Measurements from ENCODE around the gene BFSP1. TPM values are rescaled to one million over a fixed set of nuclear protein-coding genes. Genes with fewer than 3 reads are reported as not detected.

The BFSP1 gene
- total RNA-seq, 1 donor from 2014 or later = 3.5 TPM

DNA sequence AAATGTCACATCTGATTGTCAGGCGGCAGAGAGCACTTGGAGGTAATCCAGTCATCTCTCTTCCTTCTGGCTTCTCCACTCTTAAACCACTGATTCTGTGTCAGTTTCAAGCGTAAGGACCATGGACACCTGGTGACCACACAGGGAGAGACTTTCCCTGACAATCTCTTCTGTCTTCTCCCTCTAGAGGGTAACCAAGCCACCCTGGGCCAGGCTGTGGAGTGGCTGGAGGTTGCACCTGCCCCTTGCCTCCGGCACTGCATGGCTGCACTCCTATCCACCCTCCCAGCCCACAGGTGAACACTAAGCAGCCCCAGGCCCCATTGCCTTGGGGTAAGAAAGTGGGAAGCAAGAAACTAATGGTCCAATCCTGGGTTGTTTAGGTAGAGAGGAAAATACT lies 78.7 kb downstream of the BFSP1 start:
- no peaks in the 10 kb centered on the region for H3K4me1 Mint-ChIP-seq (ENCODE audit: unreplicated experiment)
- TF ChIP-seq CTCF (IDR thresholded peaks at IDR 0.05; ENCODE audit: unreplicated experiment) = no peak
- no peak overlapping the region for H3K27ac Mint-ChIP-seq (ENCODE audit: unreplicated experiment)
- no peaks in the 10 kb centered on the region for H3K36me3 Mint-ChIP-seq (ENCODE audit: low read depth, unreplicated experiment)
- no peak for DNase-seq (ENCODE audit: low spot score)
- no peaks in the 10 kb centered on the region for H3K27me3 Mint-ChIP-seq (ENCODE audit: unreplicated experiment)
- H3K9me3 Mint-ChIP-seq (ENCODE audit: unreplicated experiment) = no peaks in the 10 kb centered on the region
- H3K4me3 Mint-ChIP-seq (ENCODE audit: unreplicated experiment) = no peak overlapping the region

- no peak for DNase-seq (ENCODE audit: low spot score)
- Mint-ChIP-seq H3K9me3 (ENCODE audit: unreplicated experiment) (no peaks in the 10 kb centered on the region), H3K36me3 (ENCODE audit: low read depth, unreplicated experiment) (no peaks in the 10 kb centered on the region), H3K4me3 (ENCODE audit: unreplicated experiment) (no peak overlapping the region), H3K4me1 (ENCODE audit: unreplicated experiment) (no peaks in the 10 kb centered on the region), H3K27me3 (ENCODE audit: unreplicated experiment) (no peaks in the 10 kb centered on the region), H3K27ac (ENCODE audit: unreplicated experiment) (no peak overlapping the region)
- no peak for TF ChIP-seq CTCF (IDR thresholded peaks at IDR 0.05; ENCODE audit: unreplicated experiment)
Observed at GRCh38 chr20:17449031-17449430, 82.1 kb downstream of the BFSP1 start.

GRCh38 chr20:17448071-17448470 lies 83.1 kb downstream of the BFSP1 start:
- no peak overlapping the region for H3K27ac Mint-ChIP-seq (ENCODE audit: unreplicated experiment)
- H3K4me3 Mint-ChIP-seq (ENCODE audit: unreplicated experiment) = no peak overlapping the region
- no peaks in the 10 kb centered on the region for H3K9me3 Mint-ChIP-seq (ENCODE audit: unreplicated experiment)
- no peaks in the 10 kb centered on the region for H3K36me3 Mint-ChIP-seq (ENCODE audit: low read depth, unreplicated experiment)
- no peaks in the 10 kb centered on the region for H3K4me1 Mint-ChIP-seq (ENCODE audit: unreplicated experiment)
- no peak for DNase-seq (ENCODE audit: low spot score)
- H3K27me3 Mint-ChIP-seq (ENCODE audit: unreplicated experiment) = no peaks in the 10 kb centered on the region
- TF ChIP-seq CTCF (IDR thresholded peaks at IDR 0.05; ENCODE audit: unreplicated experiment) = no peak

- no peak overlapping the region for H3K27ac Mint-ChIP-seq (ENCODE audit: unreplicated experiment)
- no peaks in the 10 kb centered on the region for H3K4me1 Mint-ChIP-seq (ENCODE audit: unreplicated experiment)
- H3K9me3 Mint-ChIP-seq (ENCODE audit: unreplicated experiment) = no peaks in the 10 kb centered on the region
- no peak overlapping the region for H3K4me3 Mint-ChIP-seq (ENCODE audit: unreplicated experiment)
- no peaks in the 10 kb centered on the region for H3K27me3 Mint-ChIP-seq (ENCODE audit: unreplicated experiment)
- no peaks in the 10 kb centered on the region for H3K36me3 Mint-ChIP-seq (ENCODE audit: low read depth, unreplicated experiment)
- TF ChIP-seq CTCF (IDR thresholded peaks at IDR 0.05; ENCODE audit: unreplicated experiment) = no peak
- no peak for DNase-seq (ENCODE audit: low spot score)
Observed at GRCh38 chr20:17446171-17446570, 85.0 kb downstream of the BFSP1 start.

- Mint-ChIP-seq H3K27me3 (ENCODE audit: unreplicated experiment) (no peaks in the 10 kb centered on the region), H3K9me3 (ENCODE audit: unreplicated experiment) (no peaks in the 10 kb centered on the region), H3K36me3 (ENCODE audit: low read depth, unreplicated experiment) (no peaks in the 10 kb centered on the region), H3K27ac (ENCODE audit: unreplicated experiment) (no peak overlapping the region), H3K4me1 (ENCODE audit: unreplicated experiment) (no peaks in the 10 kb centered on the region), H3K4me3 (ENCODE audit: unreplicated experiment) (no peak overlapping the region)
- TF ChIP-seq CTCF (IDR thresholded peaks at IDR 0.05; ENCODE audit: unreplicated experiment) = no peak
- DNase-seq (ENCODE audit: low spot score) = no peak
Observed at GRCh38 chr20:17445543-17445942, 85.6 kb downstream of the BFSP1 start.

All from endothelial cell (in vitro differentiated cells).